NB4 (cell line): ENCODE data around the gene SLC5A4.

Source experiments
- POLR2A ChIP-seq: IDR thresholded peaks from 2 replicates; pipeline ENCODE4 v1.6.1; 2011; ENCODE audit warnings: mild to moderate bottlenecking; ENCODE audit not compliant: insufficient read length; ENCODE audit errors: extremely low read depth
- TF ChIP-seq, protein P1 (sequence below): IDR thresholded peaks from one replicate; pipeline ENCODE4 v1.5.1; 2012; ENCODE audit warnings: low read depth, low read length

DNA sequence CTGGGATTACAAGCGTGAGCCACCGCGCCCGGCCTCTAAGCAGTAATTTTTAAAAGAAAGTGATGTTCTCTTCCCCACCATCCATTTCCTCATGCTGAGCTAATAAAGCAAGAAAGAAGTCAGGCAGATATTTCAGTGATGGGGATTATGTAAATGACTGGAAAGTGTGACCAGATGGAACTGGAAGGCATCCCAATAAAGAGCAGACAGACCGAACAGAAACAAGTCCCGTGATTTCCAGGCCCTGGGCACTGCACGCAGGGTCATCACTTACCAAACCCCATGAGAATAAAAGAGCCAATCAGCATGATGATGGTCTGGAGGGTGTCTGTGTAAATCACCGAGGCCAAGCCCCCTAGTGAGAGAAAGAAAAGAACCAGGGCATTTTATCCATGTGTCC lies 18.2 kb downstream of the SLC5A4 start:
- TF ChIP-seq, protein P1, sequence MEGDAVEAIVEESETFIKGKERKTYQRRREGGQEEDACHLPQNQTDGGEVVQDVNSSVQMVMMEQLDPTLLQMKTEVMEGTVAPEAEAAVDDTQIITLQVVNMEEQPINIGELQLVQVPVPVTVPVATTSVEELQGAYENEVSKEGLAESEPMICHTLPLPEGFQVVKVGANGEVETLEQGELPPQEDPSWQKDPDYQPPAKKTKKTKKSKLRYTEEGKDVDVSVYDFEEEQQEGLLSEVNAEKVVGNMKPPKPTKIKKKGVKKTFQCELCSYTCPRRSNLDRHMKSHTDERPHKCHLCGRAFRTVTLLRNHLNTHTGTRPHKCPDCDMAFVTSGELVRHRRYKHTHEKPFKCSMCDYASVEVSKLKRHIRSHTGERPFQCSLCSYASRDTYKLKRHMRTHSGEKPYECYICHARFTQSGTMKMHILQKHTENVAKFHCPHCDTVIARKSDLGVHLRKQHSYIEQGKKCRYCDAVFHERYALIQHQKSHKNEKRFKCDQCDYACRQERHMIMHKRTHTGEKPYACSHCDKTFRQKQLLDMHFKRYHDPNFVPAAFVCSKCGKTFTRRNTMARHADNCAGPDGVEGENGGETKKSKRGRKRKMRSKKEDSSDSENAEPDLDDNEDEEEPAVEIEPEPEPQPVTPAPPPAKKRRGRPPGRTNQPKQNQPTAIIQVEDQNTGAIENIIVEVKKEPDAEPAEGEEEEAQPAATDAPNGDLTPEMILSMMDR = no peak
- no peak for TF ChIP-seq POLR2A
